NCI-H1436 treated with DMSO at 0.1 percent for 48 hours (cell line): ENCODE data around the gene TEAD1.

Experiments used
- DNase-seq: peaks from one replicate; lab custom pipeline; 2025; lab: John Stamatoyannopoulos, UW

The TEAD1 gene

DNA sequence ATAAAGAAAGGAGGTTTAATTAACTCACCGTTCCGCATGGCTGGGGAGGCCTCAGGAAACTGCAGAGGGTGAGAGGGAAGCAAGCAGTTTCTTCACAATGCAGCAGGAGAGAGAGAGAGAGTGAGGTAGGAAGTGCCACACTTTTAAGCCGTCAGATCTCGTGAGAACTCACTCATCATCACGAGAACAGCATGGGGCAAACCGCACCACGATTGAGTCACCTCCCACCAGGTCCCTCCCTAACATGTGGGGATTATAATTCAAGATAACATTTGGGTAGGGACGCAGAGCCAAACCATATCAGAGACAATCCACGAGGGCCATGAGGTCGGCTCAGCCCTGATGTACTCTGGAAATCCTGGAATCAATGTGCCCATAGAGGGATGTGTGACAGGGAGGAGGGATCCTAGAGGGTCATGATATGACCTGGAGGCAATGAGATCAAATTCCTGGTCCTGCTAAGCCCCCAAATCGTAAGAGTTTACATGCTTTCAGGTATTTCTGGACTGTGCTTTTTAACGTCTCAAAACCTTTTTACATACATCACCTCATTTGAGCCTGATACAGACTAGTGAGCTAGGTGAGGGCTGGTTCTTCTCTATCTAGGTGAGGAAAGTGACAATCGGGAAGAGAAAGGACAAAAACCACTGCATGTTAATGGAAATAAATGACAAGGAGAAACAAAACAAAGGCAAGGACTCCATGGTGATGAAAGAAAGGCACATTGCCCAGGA lies 315.4 kb downstream of the TEAD1 start:
- no peak for DNase-seq

DNA sequence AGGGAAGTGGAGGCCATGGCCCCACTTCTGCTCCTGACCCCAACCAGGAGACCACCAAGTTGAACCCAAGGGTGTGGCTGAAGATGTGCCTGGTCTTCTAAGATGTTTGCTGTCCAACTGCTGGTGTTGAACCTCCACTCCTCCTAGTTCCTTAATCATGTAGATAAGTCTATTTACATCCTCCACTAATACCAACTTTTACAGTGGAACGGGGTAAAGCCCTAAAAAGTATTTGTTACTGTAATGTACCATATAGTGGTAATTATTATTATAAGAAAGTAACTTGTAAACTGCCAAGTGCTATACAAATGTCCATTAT lies 315.9 kb downstream of the TEAD1 start:
- DNase-seq: no peak

DNA sequence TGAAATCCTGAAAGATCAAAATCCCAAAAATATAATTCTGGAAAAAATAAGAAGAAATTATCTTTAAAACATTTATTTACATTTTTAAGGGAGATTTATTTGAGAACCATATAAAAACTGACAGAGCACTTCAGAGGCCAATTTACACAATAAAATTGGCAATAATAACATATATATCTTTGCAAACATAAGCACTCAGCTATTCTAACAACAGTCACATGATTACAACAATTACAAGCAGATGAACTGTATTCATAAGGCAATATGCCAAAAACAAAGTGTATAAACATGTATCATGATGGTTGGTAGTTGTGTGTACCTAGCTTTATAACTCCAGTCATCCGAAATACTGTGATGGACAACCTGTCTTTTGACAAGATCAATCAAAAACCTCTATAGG lies 317.2 kb downstream of the TEAD1 start:
- DNase-seq: no peak

DNA sequence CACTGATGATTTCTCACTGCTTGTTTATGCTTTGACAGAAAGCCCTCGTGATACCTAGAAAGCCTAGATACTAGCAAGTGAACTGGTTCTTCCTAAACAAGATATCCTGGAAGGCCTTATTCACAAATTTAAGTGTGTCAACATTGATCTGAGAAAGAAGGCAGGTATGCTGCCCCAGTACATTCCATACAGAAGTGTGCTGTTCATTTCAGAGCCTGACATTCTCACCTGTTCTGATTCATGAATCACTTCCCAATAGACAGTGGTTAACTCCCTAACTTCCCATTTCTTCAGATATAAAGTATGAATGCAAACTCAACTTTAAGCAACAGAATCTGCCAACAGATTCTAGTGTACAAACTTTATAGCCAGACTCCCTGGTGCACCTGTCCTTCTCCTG lies 319.4 kb downstream of the TEAD1 start:
- no peak for DNase-seq
